Bone marrow (tissue), 2 donors: Measurements from ENCODE around the gene PDE6H.

Experiments
- DNase-seq, 2 donors: peaks; one replicate each; lab custom pipeline; 2025; lab: John Stamatoyannopoulos, UW

Gene PDE6H

DNA sequence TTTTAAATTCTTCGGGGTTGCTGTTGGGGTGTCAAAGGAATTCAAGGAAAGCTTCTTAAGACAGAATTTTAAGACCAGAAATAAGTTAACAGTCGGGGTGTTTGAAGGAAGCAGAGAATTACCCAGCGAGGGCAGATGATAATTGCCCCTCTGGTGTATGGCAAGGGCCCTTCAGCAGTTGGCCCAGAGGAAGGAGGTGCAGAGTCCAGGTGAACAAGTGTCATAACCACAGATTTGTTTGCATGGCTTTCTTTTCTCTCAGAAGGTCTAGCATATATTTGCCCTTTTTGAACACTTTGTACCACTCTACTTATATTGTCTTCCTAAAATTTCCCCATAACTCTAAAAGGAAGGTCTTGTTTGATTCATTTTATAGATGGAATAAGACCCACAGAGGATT, 1.8 kb downstream of the PDE6H start:
- DNase-seq, result no peak

DNA sequence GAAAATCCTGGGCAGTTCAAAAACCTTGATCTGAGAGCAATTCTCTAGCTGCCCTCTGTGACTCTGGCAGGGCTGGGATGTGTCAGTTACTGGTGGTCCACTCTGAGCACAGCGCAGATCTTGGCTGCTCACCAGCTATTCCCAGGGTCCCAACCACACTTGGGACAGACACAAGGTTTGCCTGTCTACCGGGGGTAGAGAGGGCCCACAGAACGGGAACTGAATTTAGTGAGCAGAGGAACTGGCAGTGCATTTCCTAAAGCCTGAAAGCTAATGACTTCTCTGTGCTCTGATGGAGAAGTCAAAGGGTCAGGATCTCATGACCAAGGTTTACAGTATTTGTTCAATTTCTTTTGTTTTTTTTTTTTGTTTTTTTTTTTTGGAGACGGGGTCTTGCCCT, 2.6 kb downstream of the PDE6H start:
- DNase-seq, result no peak

DNA sequence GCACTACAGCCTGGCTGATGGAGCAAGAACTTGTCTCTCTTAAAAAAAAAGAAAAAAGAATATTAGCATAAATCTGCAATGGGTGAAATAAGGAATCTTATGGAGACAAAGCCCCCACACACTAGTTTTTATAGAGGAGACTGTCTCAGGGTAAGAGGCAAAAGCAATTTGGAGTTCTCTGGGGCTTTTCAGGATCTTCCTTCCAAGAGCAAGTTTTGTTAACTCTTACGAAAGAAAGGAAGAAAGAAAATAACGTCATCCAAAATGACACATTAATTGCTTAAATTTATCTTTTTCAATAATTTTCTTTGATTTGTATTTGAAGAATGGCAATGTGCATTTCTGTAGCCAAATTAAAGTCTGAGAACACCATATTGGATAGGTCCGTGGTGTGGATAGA, 3.8 kb downstream of the PDE6H start:
- no peak for DNase-seq

DNA sequence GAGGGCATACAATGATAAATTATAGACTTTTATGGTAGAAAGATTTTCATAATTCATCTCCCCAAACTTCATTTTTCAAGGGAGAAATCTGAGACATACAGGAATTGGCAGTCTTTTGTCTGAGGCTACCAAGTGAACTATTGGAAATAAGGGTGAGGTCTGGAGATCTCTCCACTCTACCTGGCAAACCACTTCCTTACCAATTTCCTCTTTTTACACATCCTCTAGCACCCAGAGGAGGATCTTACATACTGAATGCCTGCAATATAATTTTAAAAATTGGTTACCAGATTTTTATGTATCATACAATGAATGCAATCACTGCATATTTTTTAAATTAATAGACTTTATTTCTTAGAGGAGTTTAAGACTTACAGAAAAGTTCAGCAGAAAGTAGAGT, 6.6 kb downstream of the PDE6H start:
- no peak for DNase-seq

DNA sequence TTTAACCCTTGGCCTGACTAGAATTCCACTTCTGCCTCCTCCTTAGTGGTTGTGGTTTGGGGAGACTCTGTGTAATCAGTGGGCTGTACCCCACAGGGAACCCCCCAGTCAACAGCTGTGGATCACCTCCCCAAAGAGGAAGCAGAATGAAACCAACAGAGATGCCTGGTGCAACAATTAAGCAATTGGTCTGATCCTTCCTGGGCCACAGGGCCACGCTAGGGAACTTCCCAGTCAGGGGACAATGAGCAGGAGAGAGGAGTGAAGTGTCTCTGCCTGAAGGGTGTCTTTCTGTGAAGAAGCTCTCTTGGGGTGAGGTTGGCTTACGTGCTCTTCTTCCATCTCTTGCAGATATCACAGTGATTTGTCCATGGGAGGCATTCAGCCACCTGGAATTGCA, 8.2 kb downstream of the PDE6H start:
- DNase-seq, result peak; percentile 35 to 49

DNA sequence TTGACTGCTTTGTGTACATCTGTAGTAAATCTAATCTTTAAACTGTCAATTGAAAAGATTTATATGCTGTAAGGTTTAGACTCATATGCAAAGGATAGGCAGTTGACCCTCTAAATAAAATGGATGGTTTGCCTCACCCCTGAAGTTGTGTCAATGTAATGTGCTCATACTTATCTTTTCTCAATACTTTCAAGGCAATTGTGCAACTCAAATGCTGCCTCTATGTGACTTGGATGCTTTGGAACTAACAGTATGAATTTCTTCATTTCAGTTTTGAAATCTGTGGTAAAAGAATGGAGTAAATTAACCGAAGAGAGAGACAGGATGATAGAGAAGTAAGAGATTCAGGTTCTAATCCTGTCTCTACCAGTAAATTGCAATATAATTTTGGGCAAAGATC, 9.7 kb downstream of the PDE6H start:
- no peak for DNase-seq

DNA sequence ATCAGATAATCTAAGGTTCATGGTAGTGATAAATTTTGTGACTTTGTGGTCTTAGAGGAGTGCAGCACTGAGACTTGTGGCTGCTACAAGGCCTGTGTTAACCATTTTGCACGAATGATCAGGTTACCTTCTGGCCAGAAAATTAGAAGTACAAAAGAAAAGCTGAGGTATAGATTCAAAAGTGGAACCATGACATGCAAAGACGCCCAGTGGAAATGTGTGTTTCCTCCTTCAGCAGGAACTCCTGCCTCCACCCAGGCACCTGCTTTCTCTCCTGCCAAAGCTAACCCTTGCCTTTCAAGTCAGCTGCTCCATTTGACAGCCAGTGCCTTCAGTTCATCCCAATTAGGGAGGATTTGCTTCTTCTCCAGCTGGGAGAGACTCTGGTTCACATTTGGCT, 10.1 kb downstream of the PDE6H start:
- peak in 1 of 2 donors; percentile 31 for DNase-seq

DNA sequence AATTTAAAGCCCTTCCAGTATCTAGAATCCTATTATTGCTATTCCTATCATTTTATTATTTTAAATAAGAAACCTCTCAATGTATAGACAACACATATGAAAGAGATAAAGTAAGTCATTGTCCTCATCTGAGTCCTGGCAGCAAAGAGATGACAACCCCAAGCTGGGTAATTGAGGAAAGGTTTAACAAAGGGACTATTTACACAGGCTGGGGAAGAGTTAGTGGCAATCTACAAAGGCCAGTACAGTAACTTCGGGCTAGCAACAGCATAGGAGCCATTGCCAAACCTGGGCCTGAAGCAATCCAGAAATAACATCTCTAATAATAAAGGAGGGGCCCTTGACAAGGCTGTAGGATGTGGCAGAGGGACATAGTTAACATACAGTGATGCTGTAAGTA, 11.2 kb downstream of the PDE6H start:
- no peak for DNase-seq

DNA sequence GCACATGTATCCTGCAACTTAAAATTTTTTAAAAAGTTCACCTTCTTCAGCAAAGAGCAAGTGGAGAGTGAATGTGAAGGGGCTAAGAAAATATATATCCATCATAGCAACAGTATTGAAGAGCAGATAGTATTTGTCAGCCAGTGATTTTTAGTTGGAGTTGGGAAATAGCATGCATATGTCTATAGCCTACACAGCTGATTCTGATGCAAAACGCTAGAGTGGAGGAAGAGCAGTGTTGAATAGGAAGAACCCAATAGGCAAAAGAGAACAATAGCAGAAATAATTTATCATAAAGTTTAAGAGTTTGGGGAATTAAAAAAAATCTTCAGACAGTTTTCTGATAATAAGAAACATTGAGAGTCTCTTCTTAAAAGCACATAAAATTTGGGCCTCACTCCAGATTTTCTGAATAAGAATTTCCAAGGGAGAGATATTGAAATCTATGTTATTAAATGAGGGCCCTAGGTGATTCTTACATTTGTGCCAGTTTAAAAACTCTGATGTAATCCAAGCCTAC, 12.0 kb downstream of the PDE6H start:
- DNase-seq, result no peak

DNA sequence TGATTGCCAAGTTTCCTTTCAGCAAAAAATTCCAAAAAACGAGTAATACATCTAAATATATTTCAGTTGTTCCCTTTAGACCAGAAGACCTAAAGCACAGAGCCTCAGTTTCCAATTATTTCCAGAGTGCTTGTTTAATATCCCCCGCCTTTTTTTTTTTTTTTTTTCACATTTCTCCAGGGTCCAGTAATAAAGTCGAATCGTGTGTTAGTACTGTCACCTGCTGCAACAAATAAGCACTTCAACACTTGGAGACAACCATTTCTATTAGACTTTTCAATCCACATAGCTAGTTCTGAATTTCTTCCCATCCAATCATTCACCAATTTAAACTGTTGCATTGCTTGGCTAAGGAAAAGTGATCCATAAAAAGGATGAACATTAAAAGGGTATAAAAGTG, 13.6 kb downstream of the PDE6H start:
- no peak for DNase-seq

DNA sequence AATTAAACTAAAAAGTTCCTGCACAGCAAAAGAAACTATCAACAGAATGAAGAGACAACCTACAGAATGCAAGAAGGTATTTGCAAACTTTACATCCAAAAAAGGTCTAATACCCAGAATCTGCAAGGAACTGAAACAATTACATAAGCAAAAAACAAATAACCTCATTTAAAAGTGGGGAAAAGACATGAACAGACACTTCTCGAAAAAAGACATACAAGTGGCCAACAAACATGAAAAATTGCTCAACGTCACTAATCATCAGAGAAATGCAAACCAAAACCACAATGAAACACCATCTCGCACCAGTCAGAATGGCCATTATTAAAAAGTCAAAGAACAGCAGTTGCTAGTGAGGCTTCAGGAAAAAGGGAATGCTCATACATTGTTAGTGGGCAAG, 15.2 kb downstream of the PDE6H start:
- DNase-seq, result no peak

DNA sequence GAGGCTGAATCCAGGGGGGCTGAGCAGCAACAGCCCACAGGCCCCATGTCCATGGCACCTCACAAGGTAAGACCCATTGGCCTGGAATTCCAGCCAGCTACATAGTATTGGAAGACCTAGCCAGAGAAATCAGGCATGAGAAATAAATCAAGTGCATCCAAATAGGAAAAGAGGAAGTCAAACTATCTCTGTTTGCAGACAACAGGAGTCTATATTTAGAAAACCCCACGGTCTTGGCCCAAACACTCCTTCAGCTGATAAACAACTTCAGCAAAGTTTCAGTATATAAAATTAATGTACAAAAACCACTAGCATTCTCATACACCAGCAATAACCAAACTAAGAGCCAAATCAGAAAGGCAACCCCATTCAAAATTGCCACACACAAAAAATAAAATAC, 16.9 kb downstream of the PDE6H start:
- DNase-seq, result peak in 1 of 2 donors; percentile 75

DNA sequence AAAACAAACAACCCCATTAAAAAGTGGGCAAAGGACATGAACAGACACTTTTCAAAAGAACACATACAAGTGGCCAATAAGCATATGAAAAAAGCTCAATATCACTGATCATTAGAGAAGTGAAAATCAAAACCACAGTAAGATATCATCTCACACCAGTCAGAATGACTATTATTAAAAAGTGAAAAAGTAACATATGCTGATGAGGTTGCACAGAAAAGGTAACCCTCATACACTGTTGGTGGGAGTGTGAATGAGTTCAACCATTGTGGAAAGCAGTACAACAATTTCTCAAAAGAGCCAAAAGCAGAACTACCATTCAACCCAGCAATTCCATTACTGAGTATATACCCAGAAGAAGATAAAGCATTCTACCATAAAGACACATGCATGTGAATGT, 18.2 kb downstream of the PDE6H start:
- no peak for DNase-seq

DNA sequence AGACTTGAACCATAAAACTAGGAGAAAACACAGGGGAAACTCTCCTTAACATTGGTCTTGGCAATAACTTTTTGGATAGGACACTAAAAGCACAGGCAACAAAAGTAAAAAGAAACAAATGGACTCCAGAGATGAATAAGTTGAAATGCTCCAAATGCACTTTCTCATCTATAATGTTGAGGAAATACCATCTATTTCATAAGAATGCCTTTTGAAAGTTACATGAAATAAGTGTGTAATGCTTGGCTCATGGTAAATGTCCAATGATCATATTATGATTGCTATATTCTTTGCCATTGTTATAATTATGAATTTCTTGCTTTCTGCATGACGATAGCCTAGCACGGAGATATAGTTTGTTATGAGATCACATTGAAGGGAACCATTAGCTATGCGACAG, 19.8 kb downstream of the PDE6H start:
- DNase-seq, result no peak

DNA sequence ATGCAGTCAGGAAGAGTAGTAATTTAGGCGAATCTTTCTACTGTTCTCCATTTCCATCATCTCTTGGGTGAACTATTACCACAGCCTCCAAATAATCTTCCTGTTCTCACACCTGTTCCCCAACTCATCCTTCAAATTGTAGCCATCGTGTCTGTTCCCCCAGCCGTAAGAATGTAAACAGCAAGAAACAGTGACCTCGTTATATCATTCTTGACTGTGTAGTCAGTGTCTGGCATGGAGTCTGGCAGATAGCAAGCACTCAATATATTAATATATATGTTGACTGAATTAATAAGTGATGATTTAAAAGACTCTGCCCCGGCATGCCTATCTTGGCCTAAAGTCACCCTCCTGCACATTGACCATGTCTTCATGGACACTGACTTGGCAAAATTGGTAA, 20.3 kb downstream of the PDE6H start:
- DNase-seq, result no peak

DNA sequence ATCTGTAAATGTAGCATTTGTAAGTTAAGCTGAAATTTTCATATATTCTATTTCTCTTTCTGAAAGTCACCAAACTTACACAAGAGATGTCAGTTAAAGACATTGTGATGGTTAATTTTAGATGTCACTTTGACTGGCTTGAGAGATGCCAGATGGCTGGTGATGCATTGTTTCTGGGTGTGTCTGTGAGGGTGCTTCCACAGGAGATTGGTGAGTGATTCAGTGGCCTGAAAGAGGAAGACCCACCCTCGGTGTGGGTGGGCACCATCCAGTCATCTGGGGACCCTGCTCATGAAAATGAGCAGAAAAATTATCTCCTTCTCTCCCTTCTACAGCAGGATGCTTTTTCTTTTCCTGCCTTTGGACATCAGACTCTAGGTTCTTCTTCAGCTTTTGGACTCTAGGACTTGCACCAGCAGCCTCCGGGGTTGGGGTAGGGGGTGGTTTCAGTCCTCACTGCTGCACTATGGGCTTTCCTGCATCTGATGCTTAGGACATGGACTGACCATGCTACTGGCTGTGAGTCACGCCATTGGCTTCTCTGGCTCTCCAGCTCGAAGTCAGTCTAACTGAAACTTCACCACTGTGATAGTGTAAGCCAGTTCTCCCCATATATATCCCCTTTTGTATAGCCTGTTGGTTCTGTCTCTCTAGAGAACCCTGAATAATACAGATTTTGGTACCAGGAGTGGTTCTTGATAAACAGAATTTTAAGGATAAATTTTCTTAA, 20.9 kb downstream of the PDE6H start:
- DNase-seq, result peak in 1 of 2 donors; percentile 83

DNA sequence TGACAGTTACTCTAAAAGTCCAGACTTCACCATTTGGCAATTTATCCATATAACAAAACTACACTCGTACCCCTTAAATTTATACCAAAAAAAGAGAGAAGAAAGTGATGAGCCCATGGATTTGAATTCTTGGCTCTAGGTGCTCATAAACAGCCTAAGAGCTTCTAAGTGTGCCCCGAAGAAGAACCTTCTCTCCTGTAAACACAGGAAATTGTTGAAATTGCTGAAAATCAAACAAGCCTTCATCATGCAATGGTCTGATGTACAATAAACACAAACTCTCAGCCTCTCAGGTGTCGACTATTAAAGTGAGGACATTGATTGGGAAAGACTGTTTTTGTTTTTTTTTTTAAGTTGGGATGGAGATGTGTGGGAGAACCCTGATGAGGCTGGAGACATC, 21.8 kb downstream of the PDE6H start:
- DNase-seq, result no peak

DNA sequence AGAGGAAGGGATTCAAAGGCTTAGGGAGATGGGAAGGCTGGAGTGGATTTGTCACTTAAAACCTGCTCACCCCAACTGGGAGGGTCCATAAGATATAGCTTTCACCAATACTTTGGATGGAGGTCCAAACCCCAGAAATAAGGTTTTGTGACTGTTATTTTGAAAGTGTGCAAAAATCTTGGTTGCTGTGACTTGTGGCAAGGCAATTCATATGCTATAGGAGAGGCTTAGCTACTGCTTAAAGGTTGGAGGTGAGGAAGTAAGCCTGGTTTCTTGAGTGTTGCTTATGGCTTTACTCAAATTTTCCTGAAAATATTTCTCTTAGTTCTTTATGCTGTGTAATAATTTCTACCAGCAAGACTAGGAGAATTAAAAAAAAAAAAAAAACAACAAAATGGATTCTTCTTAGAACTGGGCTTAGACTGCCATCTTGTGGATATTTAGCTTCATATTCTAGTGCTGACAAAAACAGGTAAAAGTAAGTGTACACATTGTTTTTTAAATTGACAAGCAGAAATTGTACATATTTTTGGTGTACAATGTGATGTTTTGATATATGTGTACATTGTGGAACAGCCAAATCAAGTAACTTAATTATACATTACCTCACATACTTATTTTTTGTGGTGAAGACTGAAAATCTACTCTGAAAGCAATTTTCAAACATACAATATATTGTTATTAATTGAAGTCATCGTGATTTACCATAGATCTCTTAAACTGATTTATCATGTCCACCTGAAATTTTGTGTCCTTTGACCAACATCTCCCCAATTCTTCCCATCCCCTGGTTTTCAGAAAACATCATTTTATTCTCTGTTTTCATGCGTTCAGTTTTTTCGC, 23.0 kb downstream of the PDE6H start:
- DNase-seq, result peak in 1 of 2 donors; percentile 74

DNA sequence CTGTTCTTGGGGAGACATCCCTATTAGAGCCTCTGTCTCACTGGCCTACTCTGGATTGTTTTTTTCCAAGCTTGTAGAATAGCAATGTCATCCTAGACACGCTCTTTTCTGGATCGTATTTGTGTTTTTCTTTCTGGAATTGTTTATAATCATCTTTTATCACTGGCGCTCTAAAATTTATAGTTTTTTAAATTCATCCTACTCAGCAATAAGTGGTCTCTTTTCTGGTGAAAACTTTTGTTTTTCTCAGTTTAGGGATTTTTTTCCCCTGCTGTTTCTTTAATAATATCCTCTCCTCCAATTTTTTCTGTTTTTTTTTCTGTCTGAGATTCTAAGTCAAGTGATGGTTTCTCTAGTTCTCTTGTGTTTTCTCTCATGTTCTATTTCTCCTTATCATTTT, 25.2 kb downstream of the PDE6H start:
- DNase-seq, result no peak

DNA sequence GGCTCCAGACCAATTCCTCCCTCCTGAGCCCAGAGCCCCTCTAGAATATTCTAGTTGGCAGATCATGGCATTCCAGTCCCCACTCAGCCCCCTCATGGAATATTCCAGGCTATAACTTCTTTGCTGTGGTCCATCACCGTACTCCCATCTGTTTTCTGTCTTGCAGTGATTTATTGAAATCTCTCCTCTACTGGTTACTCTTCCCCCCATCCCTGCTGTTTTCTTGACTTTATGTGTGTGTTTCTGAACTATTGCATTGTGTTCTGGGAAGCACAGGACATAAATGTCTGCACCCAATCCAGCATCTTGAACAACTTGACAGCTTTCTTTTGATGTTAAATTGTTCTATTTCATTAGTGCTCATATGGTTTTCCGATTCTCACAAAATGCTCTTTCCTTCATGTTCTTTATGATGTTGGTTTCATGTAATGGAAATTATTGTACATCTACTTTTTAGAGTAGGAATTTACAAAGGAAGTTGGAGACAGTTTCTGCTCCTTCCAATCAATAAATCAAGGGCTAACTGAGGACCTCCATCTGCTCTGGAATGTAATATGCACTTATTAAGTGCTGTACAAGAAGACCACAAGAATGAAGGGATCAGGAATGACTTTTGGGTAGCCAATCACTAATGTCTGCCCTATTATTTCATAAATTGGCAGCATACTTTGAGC, 26.3 kb downstream of the PDE6H start:
- DNase-seq, result no peak

DNA sequence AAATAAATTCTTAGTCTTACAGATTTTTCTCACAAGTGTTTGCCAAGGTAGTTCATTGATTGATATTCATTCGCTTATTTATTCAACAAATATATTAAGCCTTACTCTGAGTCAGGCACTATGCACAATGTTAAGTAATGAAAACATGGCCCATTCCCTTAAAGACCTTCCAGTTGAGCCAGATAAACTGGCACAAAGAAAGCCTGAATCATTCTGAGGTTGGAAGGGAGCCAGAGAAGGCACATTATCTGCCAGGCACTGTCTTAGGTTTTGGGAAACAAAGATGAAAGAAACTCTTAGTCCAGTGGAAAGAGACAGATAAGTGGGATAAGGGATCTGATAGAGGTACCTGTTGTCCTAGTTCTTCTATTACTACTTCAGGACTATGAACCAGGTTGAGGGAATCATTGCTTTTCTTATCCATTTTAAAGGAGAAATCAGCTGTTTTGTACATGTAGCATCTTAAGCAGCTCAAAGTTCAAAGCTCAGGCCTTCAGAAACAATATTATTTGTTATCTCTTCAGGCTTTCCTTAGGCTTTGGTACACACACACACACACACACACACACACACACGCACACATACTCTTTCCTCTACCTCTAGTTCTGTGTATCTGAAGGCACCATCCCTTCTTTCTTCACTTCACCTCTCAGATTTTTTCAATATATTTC, 27.0 kb downstream of the PDE6H start:
- DNase-seq, result no peak

DNA sequence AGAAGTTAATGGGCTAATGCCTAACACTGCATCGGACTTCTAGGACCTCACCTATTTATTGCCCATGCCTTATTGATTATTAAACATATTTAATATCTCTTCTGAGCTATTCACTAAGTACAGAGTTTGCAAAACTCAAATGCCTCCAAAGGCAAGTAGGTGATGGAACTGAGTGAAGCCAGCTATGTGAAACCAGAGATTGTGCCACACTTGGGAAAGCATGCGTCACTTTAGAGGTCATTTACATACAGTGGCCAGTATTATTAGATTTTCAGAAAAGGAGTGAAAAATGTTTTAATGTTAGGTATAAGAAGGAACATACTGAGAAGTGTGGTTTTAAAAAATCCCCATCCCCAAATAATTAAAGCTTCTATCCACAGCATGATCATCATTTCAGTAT, 27.7 kb downstream of the PDE6H start:
- DNase-seq, result no peak
